NT2/D1 (cell line): Measurements from ENCODE around the gene DIP2C.

Source experiments
- YY1 ChIP-seq: IDR thresholded peaks from 2 replicates; pipeline ENCODE4 v1.6.1; 2011; ENCODE audit not compliant: insufficient read length, insufficient read depth
- ZNF274 ChIP-seq: IDR thresholded peaks from 2 replicates; pipeline ENCODE4 v1.6.1; 2011; ENCODE audit warnings: mild to moderate bottlenecking, low read depth, low read length

DNA sequence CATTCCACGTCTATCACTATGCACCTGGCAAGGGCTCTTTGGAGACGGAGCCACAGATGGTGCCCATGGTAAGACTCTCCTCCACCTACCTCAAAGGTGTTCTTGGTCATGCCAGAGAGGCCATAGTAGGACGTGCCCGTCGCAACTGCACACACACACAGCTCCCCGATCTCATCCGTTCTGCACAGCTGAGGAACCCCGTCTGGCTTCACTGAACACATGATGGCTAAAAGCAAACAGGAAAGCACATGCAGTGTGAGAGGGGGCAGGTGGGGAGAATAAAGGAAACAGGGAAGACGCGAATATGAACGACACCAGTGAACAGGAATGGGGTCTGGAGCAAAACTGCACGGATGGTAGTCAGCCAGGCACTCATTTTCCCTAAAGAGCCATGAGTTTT lies 323.3 kb downstream of the DIP2C start:
- TF ChIP-seq YY1 (no peak), ZNF274 (no peak)
